ENCODE measurements around the gene TRPC4. TPM values are rescaled to one million over a fixed set of nuclear protein-coding genes. Genes with fewer than 3 reads are reported as not detected.

The TRPC4 gene
- total RNA-seq, 2 experiments from 2014 or later = not detected

GRCh38 chr13:37613236-37613635 is 256.3 kb downstream of the TRPC4 start:
- H3K4me1 ChIP-seq (ENCODE audit: insufficient read depth, low read length, poor library complexity, severe bottlenecking) = no peaks in the 10 kb centered on the region
- H4K20me1 ChIP-seq (ENCODE audit: insufficient read depth, low read length) = no peaks in the 10 kb centered on the region; the same call in 1 of the 2 replicates
- H3K4me2 ChIP-seq (ENCODE audit: low read length) = no peak overlapping the region
- H3K79me2 ChIP-seq (ENCODE audit: insufficient read depth, low read depth, low read length) = no peaks in the 10 kb centered on the region
- H3K9me2 ChIP-seq (ENCODE audit: insufficient read depth, low read length) = no peaks in the 10 kb centered on the region
- BruUV-seq (replicated peaks) = no TSS peak
- no peaks in the 10 kb centered on the region for H3K36me3 ChIP-seq (ENCODE audit: insufficient read depth, low read length)
- H3K27ac ChIP-seq (ENCODE audit: low read depth, low read length, poor library complexity, severe bottlenecking) = no peak overlapping the region
- DNase-seq (ENCODE audit: low spot score) = no peak
- H2AFZ ChIP-seq (ENCODE audit: low read length) = no peak overlapping the region
- intact Hi-C loops (cut with micrococcal nuclease; ENCODE audit: unreplicated experiment) = no loop called here
- H3K4me3 ChIP-seq (ENCODE audit: low read depth, low read length, poor library complexity, severe bottlenecking) = no peak overlapping the region
- TF ChIP-seq CTCF (conservative IDR thresholded peaks at IDR 0.05; ENCODE audit: low read length) (no peak), EZH2phosphoT487 (IDR thresholded peaks at IDR 0.05; ENCODE audit: borderline replicate concordance, low read depth, low read length) (no peak)
- POLR2A ChIA-PET = no interaction called here
- H3K9me3 ChIP-seq (ENCODE audit: low read length) = no peaks in the 10 kb centered on the region
- CTCF ChIA-PET (ENCODE audit: unreplicated experiment) = no interaction called here

- Histone ChIP-seq H3K36me3 (ENCODE audit: insufficient read depth, low read length) (no peaks in the 10 kb centered on the region), H3K79me2 (ENCODE audit: insufficient read depth, low read depth, low read length) (no peaks in the 10 kb centered on the region), H3K27ac (ENCODE audit: low read depth, low read length, poor library complexity, severe bottlenecking) (no peak overlapping the region), H3K4me3 (ENCODE audit: low read depth, low read length, poor library complexity, severe bottlenecking) (no peak overlapping the region), H3K9me3 (ENCODE audit: low read length) (no peaks in the 10 kb centered on the region), H3K4me2 (ENCODE audit: low read length) (no peak overlapping the region), H4K20me1 (ENCODE audit: insufficient read depth, low read length) (no peaks in the 10 kb centered on the region), H2AFZ (ENCODE audit: low read length) (no peak overlapping the region), H3K9me2 (ENCODE audit: insufficient read depth, low read length) (no peaks in the 10 kb centered on the region), H3K4me1 (ENCODE audit: insufficient read depth, low read length, poor library complexity, severe bottlenecking) (no peaks in the 10 kb centered on the region)
- BruUV-seq (replicated peaks) = no TSS peak
- ChIA-PET CTCF (ENCODE audit: unreplicated experiment) (no interaction called here), POLR2A (interaction anchor here (0.7 kb wide), 1 partner anchor 585 kb away, joined by 3 read pairs; no protein-coding TSS in a partner anchor)
- TF ChIP-seq EZH2phosphoT487 (IDR thresholded peaks at IDR 0.05; ENCODE audit: borderline replicate concordance, low read depth, low read length) (no peak), CTCF (conservative IDR thresholded peaks at IDR 0.05; ENCODE audit: low read length) (peak; percentile 74)
- peak; percentile 1 for DNase-seq (ENCODE audit: low spot score)
- intact Hi-C loops (cut with micrococcal nuclease; ENCODE audit: unreplicated experiment) = loop anchor here (10.0 kb wide), 2 partner anchors 304 to 504 kb away; partner anchors contain the start of gene CSNK1A1L
Measured at GRCh38 chr13:37608750-37609339, 260.7 kb downstream of the TRPC4 start.

GRCh38 chr13:37602733-37603381 is 266.7 kb downstream of the TRPC4 start:
- Histone ChIP-seq H3K36me3 (ENCODE audit: insufficient read depth, low read length) (no peaks in the 10 kb centered on the region), H4K20me1 (ENCODE audit: insufficient read depth, low read length) (no peaks in the 10 kb centered on the region), H3K27ac (ENCODE audit: low read depth, low read length, poor library complexity, severe bottlenecking) (no peak overlapping the region), H3K79me2 (ENCODE audit: insufficient read depth, low read depth, low read length) (no peaks in the 10 kb centered on the region), H2AFZ (ENCODE audit: low read length) (no peak overlapping the region), H3K9me2 (ENCODE audit: insufficient read depth, low read length) (no peaks in the 10 kb centered on the region), H3K4me3 (ENCODE audit: low read depth, low read length, poor library complexity, severe bottlenecking) (no peak overlapping the region), H3K9me3 (ENCODE audit: low read length) (no peaks in the 10 kb centered on the region), H3K4me2 (ENCODE audit: low read length) (no peak overlapping the region), H3K4me1 (ENCODE audit: insufficient read depth, low read length, poor library complexity, severe bottlenecking) (no peaks in the 10 kb centered on the region)
- ChIA-PET CTCF (ENCODE audit: unreplicated experiment) (no interaction called here), POLR2A (interaction anchor here (0.7 kb wide), 1 partner anchor 19 kb away, joined by 3 read pairs; no protein-coding TSS in a partner anchor)
- BruUV-seq (replicated peaks) = no TSS peak
- intact Hi-C loops (cut with micrococcal nuclease; ENCODE audit: unreplicated experiment) = loop anchor here (5.0 to 10.0 kb wide), 3 partner anchors 298 to 531 kb away; partner anchors contain the start of gene CSNK1A1L
- no peak for TF ChIP-seq EZH2phosphoT487 (IDR thresholded peaks at IDR 0.05; ENCODE audit: borderline replicate concordance, low read depth, low read length)
- peak; percentile 77 for TF ChIP-seq CTCF (conservative IDR thresholded peaks at IDR 0.05; ENCODE audit: low read length)
- peak; percentile 19 for DNase-seq (ENCODE audit: low spot score)

Measured in OCI-LY7 (cell line).